Measurements from ENCODE around the gene DCLK1. TPM values are rescaled to one million over a fixed set of nuclear protein-coding genes. Genes with fewer than 3 reads are reported as not detected.

Gene DCLK1
- total RNA-seq, 4 donors from 2014 or later: 3.8 to 10.0 (median 8.2) TPM

DNA sequence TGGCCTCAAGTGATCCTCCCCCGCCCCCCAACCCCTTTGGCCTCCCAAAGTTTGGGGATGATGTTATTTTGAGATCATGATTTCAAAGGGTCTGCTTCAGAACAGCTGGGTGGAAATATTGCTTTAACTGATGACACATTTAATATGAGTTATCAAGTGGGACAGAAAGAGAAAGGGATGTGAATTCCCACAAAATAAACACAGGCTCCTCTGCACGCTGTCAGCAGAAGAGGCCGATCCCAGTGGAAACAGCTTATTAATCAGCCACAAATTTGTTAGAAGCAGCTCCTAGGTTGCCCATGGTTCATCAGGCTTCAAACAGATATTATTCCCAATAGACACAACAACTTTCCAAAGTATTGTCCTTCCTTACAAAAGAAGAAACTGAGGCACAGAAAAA, 4.7 kb downstream of the DCLK1 start:
- in situ Hi-C loops (cut with MboI; ENCODE audit: low sequenced_read_pairs in 4 of 4): no loop called here
- ATAC-seq: no peak
- no peak for DNase-seq
- intact Hi-C loops (cut with DNase I; ENCODE audit: low total_unique reads): no loop called here
- H3K27me3 ChIP-seq: peaks cover 0 to 6% (median 5%) of the 10 kb centered on the region in 3 donors
- H3K27ac ChIP-seq: no peak overlapping the region
- H3K4me1 ChIP-seq: peaks cover 0 to 4% of the 10 kb centered on the region in 2 donors
- H3K36me3 ChIP-seq: no peaks in the 10 kb centered on the region
- H3K4me3 ChIP-seq: no peak overlapping the region
- TF ChIP-seq POLR2A (IDR thresholded peaks at IDR 0.05) (no peak), CTCF (IDR thresholded peaks at IDR 0.05 in 4 of 5, conservative IDR thresholded peaks at IDR 0.05 in 1 of 5) (no peak)
- H3K9me3 ChIP-seq: no peaks in the 10 kb centered on the region

- intact Hi-C loops (cut with DNase I; ENCODE audit: low total_unique reads): no loop called here
- no peak for DNase-seq
Observed at GRCh38 chr13:36125841-36126240, 5.3 kb downstream of the DCLK1 start.

DNA sequence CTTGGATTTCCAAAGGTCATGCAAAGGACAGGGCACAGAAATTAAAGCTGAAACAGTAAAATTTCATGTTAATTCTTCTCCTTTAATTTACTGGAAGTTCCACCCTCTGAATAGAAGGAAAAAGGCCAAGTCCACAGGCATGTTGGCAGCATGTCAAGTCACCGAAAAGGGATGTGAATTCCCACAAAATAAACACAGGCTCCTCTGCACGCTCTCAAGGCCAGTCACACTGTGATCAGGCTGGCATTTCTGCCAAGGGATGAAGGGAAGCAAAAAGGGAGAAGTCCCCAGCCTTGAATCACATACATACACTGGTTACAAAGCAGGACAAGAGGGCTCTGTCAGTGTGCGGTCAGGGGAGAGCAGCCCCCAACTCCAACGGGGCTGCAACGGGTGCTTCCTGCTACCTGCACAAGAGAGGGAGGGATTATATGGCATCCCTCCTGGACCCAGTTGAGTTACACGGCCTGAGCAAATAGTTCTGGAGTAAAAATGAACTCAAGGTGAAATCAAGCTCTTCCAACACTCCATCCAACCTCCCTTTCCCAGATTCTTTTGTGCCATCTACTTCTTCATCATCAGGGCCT, 6.9 kb downstream of the DCLK1 start:
- DNase-seq: no peak
- Histone ChIP-seq H3K4me3 (no peak overlapping the region), H3K4me1 (no peaks in the 10 kb centered on the region), H3K27me3 (no peaks in the 10 kb centered on the region), H3K36me3 (no peaks in the 10 kb centered on the region), H3K9me3 (no peaks in the 10 kb centered on the region), H3K27ac (no peak overlapping the region)
- in situ Hi-C loops (cut with MboI; ENCODE audit: low sequenced_read_pairs in 4 of 4) (no loop called here), intact Hi-C loops (cut with DNase I; ENCODE audit: low total_unique reads) (no loop called here)
- no peak for ATAC-seq
- no peak for TF ChIP-seq CTCF (IDR thresholded peaks at IDR 0.05 in 4 of 5, conservative IDR thresholded peaks at IDR 0.05 in 1 of 5)
- no peak for TF ChIP-seq POLR2A (IDR thresholded peaks at IDR 0.05)

More at GRCh38 chr13:36125841-36126240, 5.3 kb downstream of the DCLK1 start:
- H3K9me3 ChIP-seq: no peaks in the 10 kb centered on the region
- H3K27me3 ChIP-seq: peaks cover 0 to 6% (median 2%) of the 10 kb centered on the region in 3 donors
- no peak for ATAC-seq
- H3K27ac ChIP-seq: no peak overlapping the region
- peaks cover 0 to 4% of the 10 kb centered on the region in 2 donors for H3K4me1 ChIP-seq
- no peaks in the 10 kb centered on the region for H3K36me3 ChIP-seq
- H3K4me3 ChIP-seq: no peak overlapping the region
- in situ Hi-C loops (cut with MboI; ENCODE audit: low sequenced_read_pairs in 4 of 4): no loop called here
- TF ChIP-seq CTCF (IDR thresholded peaks at IDR 0.05 in 4 of 5, conservative IDR thresholded peaks at IDR 0.05 in 1 of 5): no peak
- TF ChIP-seq POLR2A (IDR thresholded peaks at IDR 0.05): no peak

- intact Hi-C loops (cut with DNase I; ENCODE audit: low total_unique reads): no loop called here
- H3K4me1 ChIP-seq: no peaks in the 10 kb centered on the region
- DNase-seq: no peak
- no peaks in the 10 kb centered on the region for H3K9me3 ChIP-seq
- ATAC-seq: no peak
- no peak overlapping the region for H3K4me3 ChIP-seq
- H3K27me3 ChIP-seq: no peaks in the 10 kb centered on the region
- H3K27ac ChIP-seq: no peak overlapping the region
- TF ChIP-seq POLR2A (IDR thresholded peaks at IDR 0.05) (no peak), CTCF (IDR thresholded peaks at IDR 0.05 in 4 of 5, conservative IDR thresholded peaks at IDR 0.05 in 1 of 5) (no peak)
- H3K36me3 ChIP-seq: no peaks in the 10 kb centered on the region
- in situ Hi-C loops (cut with MboI; ENCODE audit: low sequenced_read_pairs in 4 of 4): no loop called here
Observed at GRCh38 chr13:36115306-36115705, 15.9 kb downstream of the DCLK1 start.

DNA sequence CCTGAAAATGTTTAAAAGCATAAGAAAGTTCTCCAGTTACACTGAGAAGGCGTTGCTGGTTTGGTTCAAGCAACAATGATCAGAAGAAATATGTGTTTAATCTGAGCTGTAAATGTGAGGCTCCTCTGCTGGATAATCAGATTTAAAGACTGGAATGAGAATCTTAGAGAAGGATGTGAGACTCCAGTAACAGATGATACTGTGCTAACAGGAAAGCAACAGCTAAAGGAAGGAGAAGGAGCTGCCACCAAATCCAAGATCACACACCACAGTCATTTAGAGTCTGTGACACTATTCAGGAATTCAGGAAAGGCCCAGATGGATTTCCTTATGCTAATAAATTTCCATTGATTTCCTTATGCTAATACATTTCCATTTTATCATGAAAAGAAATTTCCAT, 16.9 kb downstream of the DCLK1 start:
- Histone ChIP-seq H3K4me3 (no peak overlapping the region), H3K27ac (no peak overlapping the region), H3K27me3 (no peaks in the 10 kb centered on the region), H3K36me3 (no peaks in the 10 kb centered on the region), H3K9me3 (no peaks in the 10 kb centered on the region), H3K4me1 (no peaks in the 10 kb centered on the region)
- TF ChIP-seq CTCF (IDR thresholded peaks at IDR 0.05 in 4 of 5, conservative IDR thresholded peaks at IDR 0.05 in 1 of 5): no peak
- TF ChIP-seq POLR2A (IDR thresholded peaks at IDR 0.05): no peak
- no peak for DNase-seq
- no peak for ATAC-seq
- in situ Hi-C loops (cut with MboI; ENCODE audit: low sequenced_read_pairs in 4 of 4) (no loop called here), intact Hi-C loops (cut with DNase I; ENCODE audit: low total_unique reads) (no loop called here)

All from gastrocnemius medialis (tissue), 4 donors.